GM12891 (cell line): ENCODE measurements around the gene IGFALS.

ENCODE experiments used
- DNase-seq: peaks from one replicate; pipeline ENCODE4 v3.0.0; 2011; ENCODE audit warnings: low spot score; ENCODE audit not compliant: insufficient read length
- FAIRE-seq: peaks from 2 replicates; lab custom pipeline; 2011; peaks lifted over from hg19 to GRCh38; lab: Jason Lieb, UNC
- PAX5 ChIP-seq: IDR thresholded peaks from 2 replicates; pipeline ENCODE4 v1.6.1; 2011; ENCODE audit warnings: low read length, moderate library complexity, mild to moderate bottlenecking; ENCODE audit not compliant: insufficient read depth, severe bottlenecking
- POLR2A ChIP-seq: IDR thresholded peaks from 2 replicates; pipeline ENCODE4 v1.6.1; 2011; ENCODE audit warnings: low read depth, low read length, control low read depth
- POLR2AphosphoS5 ChIP-seq: IDR thresholded peaks from 2 replicates; pipeline ENCODE4 v1.6.1; 2011; ENCODE audit warnings: low read depth, low read length, control low read depth
- POU2F2 ChIP-seq: IDR thresholded peaks from 2 replicates; pipeline ENCODE4 v1.6.1; 2011; ENCODE audit warnings: low read depth, mild to moderate bottlenecking, control low read depth, low read length, moderate library complexity
- SPI1 ChIP-seq: IDR thresholded peaks from 2 replicates; pipeline ENCODE4 v1.6.1; 2011; ENCODE audit warnings: low read depth, low read length, control low read depth
- TAF1 ChIP-seq: IDR thresholded peaks from 2 replicates; pipeline ENCODE4 v1.6.1; 2011; ENCODE audit warnings: low read depth, low read length, control low read depth

IGFALS gene

DNA sequence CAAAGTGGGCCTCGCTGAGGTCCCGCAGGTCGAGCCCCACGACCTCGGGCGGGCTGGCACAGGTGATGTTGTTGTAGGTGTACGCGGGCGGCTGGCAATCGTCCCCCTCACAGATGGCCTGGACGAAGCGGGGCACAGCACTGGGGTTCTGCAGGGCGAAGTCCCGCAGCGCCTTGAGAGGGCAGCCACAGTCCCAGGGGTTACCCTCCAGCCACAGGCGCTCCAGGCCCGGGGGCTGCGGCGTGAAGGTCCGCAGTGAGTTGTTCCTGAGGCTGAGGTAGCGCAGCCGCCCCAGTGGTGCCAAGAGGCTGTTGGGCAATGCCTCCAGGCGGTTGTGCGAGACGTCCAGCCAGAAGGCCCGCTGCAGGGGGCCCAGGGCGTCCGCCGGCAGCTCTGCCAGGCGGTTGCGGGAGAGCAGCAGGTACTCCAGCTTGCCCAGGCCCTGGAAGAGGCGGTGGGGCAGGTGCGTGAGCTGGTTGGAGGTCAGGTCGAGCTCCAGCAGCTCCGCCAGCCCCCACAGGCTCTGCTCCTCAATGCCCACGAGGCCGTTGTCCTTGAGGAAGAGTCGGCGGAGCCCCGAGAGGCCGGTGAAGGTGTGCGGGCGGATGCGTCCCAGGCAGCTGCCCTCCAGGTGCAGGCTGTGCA, 2.8 kb downstream of the IGFALS start:
- TF ChIP-seq POU2F2, result no peak
- TF ChIP-seq POLR2AphosphoS5, result no peak
- TF ChIP-seq SPI1, result no peak
- TF ChIP-seq TAF1, result no peak
- TF ChIP-seq PAX5, result no peak
- no peak for TF ChIP-seq POLR2A
- FAIRE-seq, result no peak
- no peak for DNase-seq

DNA sequence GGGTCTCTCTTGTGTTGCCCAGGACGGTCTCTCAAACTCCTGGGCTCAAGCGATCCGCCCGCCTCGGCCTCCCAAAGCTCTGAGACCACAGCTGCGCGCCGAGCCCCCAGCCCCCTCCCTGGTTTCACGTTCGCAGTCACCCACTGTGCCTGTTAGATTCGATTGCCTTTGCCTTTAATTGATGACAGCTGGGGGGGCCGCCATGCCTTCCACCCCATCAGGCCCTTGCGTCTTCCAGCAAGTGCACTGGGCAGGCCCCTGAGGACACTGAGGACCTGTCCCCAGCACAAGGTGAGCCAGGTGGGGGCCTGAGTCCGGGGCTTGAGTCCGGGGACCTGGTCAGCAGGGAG, 3.3 kb downstream of the IGFALS start:
- DNase-seq, result no peak
- no peak for TF ChIP-seq POLR2AphosphoS5
- TF ChIP-seq POU2F2, result no peak
- TF ChIP-seq TAF1, result no peak
- no peak for TF ChIP-seq POLR2A
- TF ChIP-seq PAX5, result no peak
- no peak for TF ChIP-seq SPI1
- FAIRE-seq, result no peak

DNA sequence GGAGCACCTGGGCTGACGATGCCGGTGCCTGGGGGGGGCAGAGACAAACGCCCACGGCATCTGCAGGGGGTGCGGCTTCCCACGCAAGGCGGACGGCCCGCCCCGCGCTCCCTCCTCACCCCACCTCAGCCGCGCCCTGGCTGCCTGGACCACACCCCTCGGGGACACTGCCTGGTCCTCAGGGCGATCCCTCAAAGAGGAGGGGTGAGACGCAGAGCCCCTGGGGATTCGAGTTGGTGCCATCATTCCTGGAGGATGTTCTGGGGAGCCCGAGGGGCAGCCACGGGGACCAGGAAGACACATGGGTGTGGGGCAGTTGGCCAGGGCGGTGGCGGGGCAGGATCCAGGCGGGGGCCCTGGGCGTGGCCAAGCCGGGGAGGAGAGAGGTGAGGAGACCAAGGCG, 3.9 kb downstream of the IGFALS start:
- no peak for TF ChIP-seq POLR2A
- no peak for TF ChIP-seq POU2F2
- TF ChIP-seq TAF1, result no peak
- no peak for TF ChIP-seq SPI1
- TF ChIP-seq PAX5, result no peak
- TF ChIP-seq POLR2AphosphoS5, result no peak
- no peak for FAIRE-seq
- no peak for DNase-seq

DNA sequence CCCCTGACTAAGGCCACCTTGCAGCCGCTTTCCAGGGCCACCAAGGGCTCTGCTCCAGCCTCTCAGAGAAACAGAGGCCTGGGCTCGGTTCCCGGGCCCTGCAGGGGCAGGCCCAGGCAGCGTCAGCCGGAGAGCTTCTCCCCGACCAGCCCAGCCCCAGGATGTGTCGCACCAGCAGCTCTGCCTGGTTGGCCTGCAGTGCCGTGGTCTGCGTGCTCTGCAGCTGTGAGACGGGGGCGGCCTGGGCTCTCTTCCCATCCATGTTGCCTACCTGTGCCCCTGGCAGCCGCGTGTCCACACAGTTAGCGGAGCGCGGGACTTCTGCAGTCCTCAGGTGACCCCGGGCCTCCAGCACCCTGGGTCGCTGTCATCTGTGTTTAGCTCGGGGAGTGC, 4.8 kb downstream of the IGFALS start:
- no peak for FAIRE-seq
- no peak for TF ChIP-seq POLR2A
- TF ChIP-seq SPI1, result no peak
- no peak for TF ChIP-seq POU2F2
- TF ChIP-seq PAX5, result no peak
- TF ChIP-seq POLR2AphosphoS5, result no peak
- TF ChIP-seq TAF1, result no peak
- no peak for DNase-seq

DNA sequence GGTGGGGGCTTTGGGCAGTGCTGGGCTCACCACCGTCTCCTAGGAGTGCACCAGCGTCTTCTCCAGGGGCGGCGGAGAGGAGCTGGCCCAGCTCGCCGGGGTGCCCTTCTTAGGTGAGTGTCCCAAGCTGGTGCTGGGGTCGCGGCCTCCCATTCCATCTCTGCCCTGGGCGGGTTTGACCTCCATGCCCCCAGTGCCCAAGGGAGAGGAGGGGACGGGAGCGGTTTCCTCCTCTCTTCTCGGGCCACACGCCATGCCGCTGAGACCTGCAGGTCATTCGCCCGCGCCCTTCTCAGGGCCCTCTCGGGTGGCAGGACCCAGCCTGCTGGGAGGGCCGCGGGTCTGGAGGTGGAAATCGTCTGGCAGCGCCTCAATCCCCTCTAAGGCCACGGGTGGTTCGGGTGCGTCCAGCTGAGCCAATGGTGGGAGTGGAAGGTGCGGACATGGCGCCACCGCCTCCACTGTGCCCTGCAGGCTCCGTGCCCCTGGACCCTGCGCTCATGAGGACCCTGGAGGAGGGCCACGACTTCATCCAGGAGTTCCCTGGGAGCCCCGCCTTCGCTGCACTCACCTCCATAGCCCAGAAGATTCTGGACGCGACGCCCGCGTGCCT, 5.3 kb downstream of the IGFALS start:
- TF ChIP-seq TAF1, result no peak
- FAIRE-seq (no peak), DNase-seq (no peak)

DNA sequence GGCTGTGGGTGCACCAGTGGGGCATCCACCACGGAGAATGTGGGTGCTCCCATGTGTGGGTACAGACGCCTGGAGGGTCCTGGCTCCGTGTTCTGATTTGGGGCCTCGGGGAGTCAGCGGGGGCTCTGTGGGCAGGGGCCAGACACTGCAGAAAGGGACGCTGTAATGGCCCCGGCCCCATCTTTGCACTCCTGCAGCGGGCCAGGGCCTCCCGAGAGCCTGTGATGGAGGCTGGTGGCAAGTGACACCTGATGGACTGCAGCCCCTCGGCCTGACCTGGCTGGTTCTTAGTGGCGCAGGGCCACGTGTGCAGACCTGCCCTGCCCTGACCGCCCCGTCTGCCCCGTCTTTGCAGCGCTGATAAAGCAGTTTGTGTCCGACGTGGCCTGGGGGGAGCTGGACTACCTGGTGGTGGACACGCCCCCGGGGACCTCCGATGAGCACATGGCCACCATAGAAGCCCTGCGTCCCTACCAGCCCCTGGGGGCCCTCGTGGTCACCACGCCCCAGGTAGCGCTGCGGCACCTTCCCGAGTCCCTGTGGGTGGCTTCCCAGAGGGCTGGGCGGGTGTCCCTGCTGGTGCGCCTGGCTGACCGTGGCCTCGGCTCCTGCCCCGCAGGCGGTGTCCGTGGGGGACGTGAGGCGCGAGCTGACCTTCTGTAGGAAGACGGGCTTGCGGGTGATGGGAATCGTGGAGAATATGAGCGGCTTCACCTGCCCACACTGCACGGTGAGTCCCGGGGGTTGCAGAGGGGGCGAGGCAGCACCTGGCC, 6.0 kb downstream of the IGFALS start:
- FAIRE-seq (no peak), DNase-seq (no peak)
- no peak for TF ChIP-seq POLR2AphosphoS5
- no peak for TF ChIP-seq POU2F2
- TF ChIP-seq PAX5, result no peak
- no peak for TF ChIP-seq POLR2A
- TF ChIP-seq SPI1, result no peak
- TF ChIP-seq TAF1, result no peak

DNA sequence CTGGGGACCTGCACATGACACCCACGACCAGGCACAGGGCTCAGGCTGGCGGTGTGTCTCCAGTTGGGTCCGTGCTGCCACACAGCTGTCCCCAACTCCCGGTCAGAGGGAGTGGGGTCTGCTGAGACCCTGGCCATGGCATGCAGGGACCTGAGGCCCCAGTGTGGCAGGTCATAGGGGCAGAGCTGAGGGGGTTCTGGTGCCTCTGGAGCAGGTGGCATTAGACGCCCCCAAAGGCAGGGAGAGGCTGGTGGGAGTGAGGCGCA, 6.5 kb downstream of the IGFALS start:
- FAIRE-seq, result no peak

DNA sequence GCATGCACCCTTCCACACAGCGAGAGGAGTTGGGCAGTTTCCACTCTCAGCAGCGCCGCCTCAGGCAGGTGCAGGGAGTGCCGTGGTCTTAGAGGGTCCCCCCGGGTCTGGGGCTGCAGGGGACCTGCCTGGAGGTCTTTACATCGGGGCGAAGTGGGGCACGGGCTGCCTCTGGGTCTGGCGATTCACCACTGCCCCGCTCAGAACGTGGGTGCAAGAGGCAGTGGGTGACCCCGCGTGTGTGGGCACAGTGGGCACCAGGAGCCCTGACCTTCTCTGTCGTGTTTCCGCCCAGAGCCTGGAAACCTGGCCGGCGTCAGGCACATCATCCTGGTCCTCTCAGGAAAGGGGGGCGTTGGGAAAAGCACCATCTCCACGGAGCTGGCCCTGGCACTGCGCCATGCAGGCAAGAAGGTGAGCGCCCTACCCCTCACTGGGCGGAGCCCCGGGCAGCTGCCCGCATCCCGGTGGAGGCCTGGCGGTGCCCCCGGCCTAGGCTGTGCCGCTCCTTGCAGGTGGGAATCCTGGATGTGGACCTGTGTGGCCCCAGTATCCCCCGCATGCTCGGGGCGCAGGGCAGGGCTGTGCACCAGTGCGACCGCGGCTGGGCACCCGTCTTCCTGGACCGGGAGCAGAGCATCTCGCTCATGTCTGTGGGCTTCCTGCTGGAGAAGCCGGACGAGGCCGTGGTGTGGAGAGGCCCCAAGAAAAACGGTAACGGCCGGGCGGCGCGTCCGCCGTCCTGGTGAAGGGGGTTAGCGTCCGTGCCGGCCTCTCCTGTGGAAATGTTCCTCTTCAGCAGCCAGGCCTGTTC, 7.1 kb downstream of the IGFALS start:
- TF ChIP-seq POU2F2 (no peak), POLR2A (no peak), POLR2AphosphoS5 (no peak), PAX5 (no peak), SPI1 (no peak), TAF1 (no peak)
- FAIRE-seq (no peak), DNase-seq (no peak)

More for the DNA sequence above, 6.5 kb downstream of the IGFALS start:
- DNase-seq, result no peak
- TF ChIP-seq POLR2A, result no peak
- TF ChIP-seq POLR2AphosphoS5, result no peak

DNA sequence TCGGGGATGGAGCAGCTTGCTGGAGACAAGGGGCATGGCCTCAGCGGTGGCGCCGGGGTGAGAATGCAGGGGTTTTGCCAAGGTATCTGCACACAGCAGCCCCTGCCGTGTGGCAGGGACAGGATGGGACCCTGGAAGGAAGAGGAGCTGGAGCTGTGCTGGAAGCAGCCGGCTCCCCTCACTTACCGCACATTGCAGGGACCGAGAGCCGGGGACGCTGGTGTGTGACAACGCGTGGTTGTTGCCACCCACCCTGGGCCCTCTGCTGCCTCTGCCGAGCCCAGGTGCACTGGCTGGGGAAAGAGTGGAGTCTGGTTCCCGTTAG, 7.7 kb downstream of the IGFALS start:
- TF ChIP-seq POLR2AphosphoS5 (no peak), POU2F2 (no peak), POLR2A (no peak), SPI1 (no peak), TAF1 (no peak), PAX5 (no peak)
- FAIRE-seq, result no peak
- no peak for DNase-seq
